Measurements from ENCODE around the gene SLC44A5.

DNA sequence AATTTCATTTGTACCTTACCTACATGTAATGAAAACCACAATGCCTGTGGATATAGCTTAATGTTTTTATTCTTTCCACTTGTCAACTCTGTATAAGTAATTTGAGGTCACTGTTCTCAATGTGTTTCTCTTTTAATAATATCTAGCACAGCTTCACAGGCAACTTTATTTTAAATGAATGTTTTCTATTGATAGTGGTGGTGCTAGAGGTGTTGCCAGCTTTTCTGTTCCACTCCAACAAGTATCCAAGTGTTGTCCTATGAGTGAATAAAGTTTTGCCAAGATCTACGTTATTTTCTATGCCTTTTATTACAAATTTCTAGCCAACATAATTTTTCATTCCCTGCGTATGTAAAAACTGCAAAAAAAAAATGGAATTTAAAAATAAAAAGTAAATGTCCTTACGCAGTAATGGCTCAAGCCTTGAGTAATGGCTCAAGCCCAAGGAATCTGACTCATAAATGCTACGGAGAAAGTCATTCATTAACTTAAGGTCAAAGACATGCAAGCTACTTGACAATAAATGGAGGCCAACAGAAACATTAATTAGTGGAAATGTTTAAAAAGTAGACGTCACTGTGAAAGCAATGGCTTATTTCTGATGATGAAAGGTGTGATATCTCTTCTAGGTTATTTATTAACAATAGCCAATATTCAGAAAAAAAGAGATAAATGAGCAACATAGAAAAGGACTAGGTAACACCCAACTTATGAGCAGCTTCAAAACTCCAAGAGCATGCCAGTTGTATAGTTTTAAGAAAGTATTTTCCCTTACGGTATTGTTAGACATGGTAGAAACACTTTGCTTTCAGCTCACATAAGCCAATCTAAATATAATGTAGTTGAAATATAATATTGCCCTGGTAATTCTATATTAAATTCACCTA is 71.4 kb downstream of the SLC44A5 start:
- TF ChIP-seq, protein P1, sequence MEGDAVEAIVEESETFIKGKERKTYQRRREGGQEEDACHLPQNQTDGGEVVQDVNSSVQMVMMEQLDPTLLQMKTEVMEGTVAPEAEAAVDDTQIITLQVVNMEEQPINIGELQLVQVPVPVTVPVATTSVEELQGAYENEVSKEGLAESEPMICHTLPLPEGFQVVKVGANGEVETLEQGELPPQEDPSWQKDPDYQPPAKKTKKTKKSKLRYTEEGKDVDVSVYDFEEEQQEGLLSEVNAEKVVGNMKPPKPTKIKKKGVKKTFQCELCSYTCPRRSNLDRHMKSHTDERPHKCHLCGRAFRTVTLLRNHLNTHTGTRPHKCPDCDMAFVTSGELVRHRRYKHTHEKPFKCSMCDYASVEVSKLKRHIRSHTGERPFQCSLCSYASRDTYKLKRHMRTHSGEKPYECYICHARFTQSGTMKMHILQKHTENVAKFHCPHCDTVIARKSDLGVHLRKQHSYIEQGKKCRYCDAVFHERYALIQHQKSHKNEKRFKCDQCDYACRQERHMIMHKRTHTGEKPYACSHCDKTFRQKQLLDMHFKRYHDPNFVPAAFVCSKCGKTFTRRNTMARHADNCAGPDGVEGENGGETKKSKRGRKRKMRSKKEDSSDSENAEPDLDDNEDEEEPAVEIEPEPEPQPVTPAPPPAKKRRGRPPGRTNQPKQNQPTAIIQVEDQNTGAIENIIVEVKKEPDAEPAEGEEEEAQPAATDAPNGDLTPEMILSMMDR (conservative IDR thresholded peaks at IDR 0.05; ENCODE audit: low read length) = no peak
- TF ChIP-seq EZH2phosphoT487 (IDR thresholded peaks at IDR 0.05; ENCODE audit: borderline replicate concordance) = no peak
